AG04449 (cell line): ENCODE results near the gene OBSCN.

Experiments used
- CTCF ChIA-PET: fragments of 350-600 bp; formaldehyde crosslinking; extraction: SDS; loops from one replicate; lab custom pipeline; 2021; ENCODE audit warnings: antibody characterized with exemption; lab: Yijun Ruan, JAX
- POLR2A ChIA-PET: fragments of 400-600, 350-600 bp; formaldehyde crosslinking; extraction: SDS; loops from one replicate; lab custom pipeline; 2020; ENCODE audit warnings: antibody characterized with exemption, inconsistent platforms; lab: Yijun Ruan, JAX
- DNase-seq: peaks from one replicate; pipeline ENCODE4 v3.0.0-alpha.2; 2010; ENCODE audit warnings: low read depth, low spot score
- H3K4me3 ChIP-seq: 2 replicates; pipeline ENCODE4 v1.5.1; 2011; ENCODE audit warnings: low read depth, mild to moderate bottlenecking, control low read depth, low read length
- CTCF ChIP-seq: IDR thresholded peaks from one replicate; pipeline ENCODE4 v1.5.1; 2011; ENCODE audit warnings: mild to moderate bottlenecking, moderate library complexity, low read length, control low read depth, inconsistent platforms; ENCODE audit not compliant: insufficient read depth; ENCODE audit errors: missing control alignments

OBSCN gene

GRCh38 chr1:228176024-228176395, 31.8 kb upstream of the OBSCN start:
- ChIA-PET CTCF (interaction anchor here (6.8 kb wide), 1 partner anchor 9 kb away, joined by 47 read pairs; the partner anchor contains the start of gene IBA57), POLR2A (no interaction called here)
- TF ChIP-seq CTCF: no peak

GRCh38 chr1:228176461-228177182, 31.2 kb upstream of the OBSCN start:
- POLR2A ChIA-PET: no interaction called here
- no peak for TF ChIP-seq CTCF
- CTCF ChIA-PET: interaction anchor here (0.7 to 6.8 kb wide), 2 partner anchors 10 to 41 kb away, joined by 3 to 47 read pairs; partner anchors contain the start of gene IBA57
- DNase-seq: no peak
- H3K4me3 ChIP-seq: no peak overlapping the region

More at GRCh38 chr1:228176024-228176395, 31.8 kb upstream of the OBSCN start:
- H3K4me3 ChIP-seq: no peak overlapping the region
- no peak for DNase-seq

- TF ChIP-seq CTCF: no peak
- no peak for DNase-seq
- H3K4me3 ChIP-seq: no peak overlapping the region
- POLR2A ChIA-PET: interaction anchor here (0.8 kb wide), 1 partner anchor 11 kb away, joined by 3 read pairs; the partner anchor contains the start of gene IBA57
- CTCF ChIA-PET: interaction anchor here (0.7 to 6.8 kb wide), 2 partner anchors 11 to 41 kb away, joined by 3 to 47 read pairs; partner anchors contain the start of gene IBA57
Observed at GRCh38 chr1:228177183-228177475, 30.7 kb upstream of the OBSCN start.

GRCh38 chr1:228177721-228178710, 29.8 kb upstream of the OBSCN start:
- TF ChIP-seq CTCF: no peak

GRCh38 chr1:228178737-228179684, 28.8 kb upstream of the OBSCN start:
- no peak for TF ChIP-seq CTCF
- ChIA-PET POLR2A (no interaction called here), CTCF (interaction anchor here (6.8 kb wide), 1 partner anchor 12 kb away, joined by 47 read pairs; the partner anchor contains the start of gene IBA57)
- H3K4me3 ChIP-seq: no peak overlapping the region
- no peak for DNase-seq

More at GRCh38 chr1:228177721-228178710, 29.8 kb upstream of the OBSCN start:
- CTCF ChIA-PET: interaction anchor here (6.8 kb wide), 1 partner anchor 11 kb away, joined by 47 read pairs; the partner anchor contains the start of gene IBA57
- no peak overlapping the region for H3K4me3 ChIP-seq
- POLR2A ChIA-PET: interaction anchor here (0.8 kb wide), 1 partner anchor 12 kb away, joined by 3 read pairs; the partner anchor contains the start of gene IBA57
- no peak for DNase-seq
